ENCODE results near the gene LAMA1.

DNA sequence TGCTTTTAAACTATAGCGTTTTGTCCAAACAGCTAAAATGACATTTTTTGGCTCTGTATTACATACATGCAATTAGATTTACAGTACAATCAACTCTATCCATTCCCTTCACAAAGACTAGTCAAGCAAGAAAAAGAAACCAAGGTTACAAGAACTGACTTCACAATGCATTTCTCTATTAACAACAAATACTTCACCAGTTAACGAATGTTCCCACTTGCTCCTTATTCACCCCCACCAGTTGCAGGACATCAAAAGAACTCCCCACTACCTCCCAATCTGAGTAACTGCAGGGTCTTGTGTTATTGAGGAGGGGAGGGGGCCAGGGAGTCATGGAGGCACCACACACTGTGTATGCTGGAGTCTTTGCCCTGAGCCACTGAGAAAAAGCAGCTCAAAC lies 34.9 kb downstream of the LAMA1 start:
- TF ChIP-seq, protein P1, sequence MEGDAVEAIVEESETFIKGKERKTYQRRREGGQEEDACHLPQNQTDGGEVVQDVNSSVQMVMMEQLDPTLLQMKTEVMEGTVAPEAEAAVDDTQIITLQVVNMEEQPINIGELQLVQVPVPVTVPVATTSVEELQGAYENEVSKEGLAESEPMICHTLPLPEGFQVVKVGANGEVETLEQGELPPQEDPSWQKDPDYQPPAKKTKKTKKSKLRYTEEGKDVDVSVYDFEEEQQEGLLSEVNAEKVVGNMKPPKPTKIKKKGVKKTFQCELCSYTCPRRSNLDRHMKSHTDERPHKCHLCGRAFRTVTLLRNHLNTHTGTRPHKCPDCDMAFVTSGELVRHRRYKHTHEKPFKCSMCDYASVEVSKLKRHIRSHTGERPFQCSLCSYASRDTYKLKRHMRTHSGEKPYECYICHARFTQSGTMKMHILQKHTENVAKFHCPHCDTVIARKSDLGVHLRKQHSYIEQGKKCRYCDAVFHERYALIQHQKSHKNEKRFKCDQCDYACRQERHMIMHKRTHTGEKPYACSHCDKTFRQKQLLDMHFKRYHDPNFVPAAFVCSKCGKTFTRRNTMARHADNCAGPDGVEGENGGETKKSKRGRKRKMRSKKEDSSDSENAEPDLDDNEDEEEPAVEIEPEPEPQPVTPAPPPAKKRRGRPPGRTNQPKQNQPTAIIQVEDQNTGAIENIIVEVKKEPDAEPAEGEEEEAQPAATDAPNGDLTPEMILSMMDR (IDR thresholded peaks at IDR 0.05): no peak
- no peak for TF ChIP-seq POLR2A (IDR thresholded peaks at IDR 0.05)
